ENCODE results near the gene C15orf39. TPM values are rescaled to one million over a fixed set of nuclear protein-coding genes. Genes with fewer than 3 reads are reported as not detected.

Gene C15orf39
- total and polyA plus RNA-seq, 2 donors from 2014 or later: 5.7 to 32.7 TPM

DNA sequence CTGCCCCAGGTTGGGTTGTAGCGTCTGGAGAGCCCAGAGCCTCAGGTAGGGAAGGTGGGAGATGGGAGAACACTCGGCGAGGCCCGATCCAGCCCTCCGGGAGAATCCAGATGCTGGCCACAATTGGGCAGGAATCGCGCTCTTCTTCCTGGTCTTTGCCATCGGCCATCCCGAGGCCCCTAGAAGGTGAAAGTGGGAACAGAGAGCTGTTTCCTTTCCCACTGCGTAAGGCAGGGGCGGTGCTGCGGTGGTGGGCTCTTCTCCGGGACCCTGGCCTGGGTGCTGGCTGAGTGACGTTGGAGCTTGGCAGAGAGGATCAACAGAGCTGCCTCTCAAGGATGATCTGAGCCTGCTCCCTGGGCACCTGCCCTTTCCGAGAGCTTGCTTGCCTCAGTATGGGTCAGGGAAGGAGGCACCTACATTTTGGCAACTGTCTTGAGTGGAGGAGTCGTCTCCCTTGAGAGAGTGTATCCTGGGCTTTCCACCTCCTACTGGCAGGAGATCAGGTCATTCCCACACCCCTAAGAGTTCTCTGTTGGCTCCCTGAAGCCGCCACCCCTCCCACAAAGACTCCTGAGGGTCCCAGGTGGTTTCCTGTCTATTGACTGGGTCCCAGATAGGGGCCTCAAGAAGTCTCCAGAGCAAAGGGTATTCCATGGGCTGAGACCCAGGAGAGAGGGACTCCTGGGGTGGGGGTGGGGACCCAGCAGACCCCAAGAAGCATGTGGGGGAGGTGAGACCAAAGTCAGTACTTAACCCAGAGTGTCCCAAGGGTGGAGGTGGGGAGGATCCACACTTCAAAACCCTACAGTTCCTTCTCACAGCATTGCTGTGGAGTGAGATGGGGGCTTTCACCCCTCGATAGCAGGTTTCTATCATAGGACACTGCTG lies 1.6 kb downstream of the C15orf39 start:
- Histone ChIP-seq H3K27me3 (ENCODE audit: control insufficient read depth, insufficient read depth, low read length) (no peaks in the 10 kb centered on the region), H3K4me1 (ENCODE audit: control insufficient read depth in 2 of 3, insufficient read depth in 2 of 3, low read depth in 1 of 3, low read length in 3 of 3) (peaks cover 0 to 28% (median 7%) of the 10 kb centered on the region in 3 donors), H3K9ac (ENCODE audit: low read length in 3 of 3) (peak overlapping the region in 2 of 3 donors; percentile 85 to 92), H3K4me3 (ENCODE audit: low read length in 3 of 3) (peak overlapping the region; percentile 17 to 77 (median 71)), H3K36me3 (ENCODE audit: control insufficient read depth in 2 of 3, insufficient read depth in 3 of 3, low read length in 3 of 3) (no peaks in the 10 kb centered on the region), H3K9me3 (ENCODE audit: control insufficient read depth in 2 of 3, insufficient read depth in 1 of 3, low read length in 3 of 3) (no peaks in the 10 kb centered on the region), H3K27ac (ENCODE audit: low read depth in 2 of 2, low read length in 2 of 2) (peak overlapping the region; percentile 87 to 93)
- intact Hi-C loops (cut with DNase I): no loop called here
- FAIRE-seq: no peak
- TF ChIP-seq, protein P1, sequence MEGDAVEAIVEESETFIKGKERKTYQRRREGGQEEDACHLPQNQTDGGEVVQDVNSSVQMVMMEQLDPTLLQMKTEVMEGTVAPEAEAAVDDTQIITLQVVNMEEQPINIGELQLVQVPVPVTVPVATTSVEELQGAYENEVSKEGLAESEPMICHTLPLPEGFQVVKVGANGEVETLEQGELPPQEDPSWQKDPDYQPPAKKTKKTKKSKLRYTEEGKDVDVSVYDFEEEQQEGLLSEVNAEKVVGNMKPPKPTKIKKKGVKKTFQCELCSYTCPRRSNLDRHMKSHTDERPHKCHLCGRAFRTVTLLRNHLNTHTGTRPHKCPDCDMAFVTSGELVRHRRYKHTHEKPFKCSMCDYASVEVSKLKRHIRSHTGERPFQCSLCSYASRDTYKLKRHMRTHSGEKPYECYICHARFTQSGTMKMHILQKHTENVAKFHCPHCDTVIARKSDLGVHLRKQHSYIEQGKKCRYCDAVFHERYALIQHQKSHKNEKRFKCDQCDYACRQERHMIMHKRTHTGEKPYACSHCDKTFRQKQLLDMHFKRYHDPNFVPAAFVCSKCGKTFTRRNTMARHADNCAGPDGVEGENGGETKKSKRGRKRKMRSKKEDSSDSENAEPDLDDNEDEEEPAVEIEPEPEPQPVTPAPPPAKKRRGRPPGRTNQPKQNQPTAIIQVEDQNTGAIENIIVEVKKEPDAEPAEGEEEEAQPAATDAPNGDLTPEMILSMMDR (IDR thresholded peaks at IDR 0.05; ENCODE audit: borderline replicate concordance, extremely low read depth, insufficient read depth): no peak
- DNase-seq: peak in 1 of 5 donors; percentile 77

DNA sequence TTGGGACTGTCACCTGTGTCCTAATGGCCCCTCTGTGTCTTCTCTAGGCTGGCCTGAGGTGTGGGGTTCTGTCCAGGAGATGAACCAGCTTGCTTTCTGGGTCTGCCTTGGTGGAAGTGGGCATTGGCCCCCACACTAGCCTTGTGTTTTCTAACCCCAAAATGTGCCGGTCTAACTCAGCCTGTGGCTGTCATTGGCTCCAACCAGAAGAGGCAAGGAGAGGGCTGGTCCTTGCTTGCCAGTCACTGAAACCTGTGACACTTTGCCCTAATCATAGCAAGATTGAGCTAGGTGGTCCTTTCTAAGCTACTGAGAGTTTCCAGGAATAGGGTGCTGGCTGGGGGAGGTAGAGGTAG lies 2.2 kb downstream of the C15orf39 start:
- H3K27me3 ChIP-seq (ENCODE audit: control insufficient read depth, insufficient read depth, low read length): no peaks in the 10 kb centered on the region
- H3K9ac ChIP-seq (ENCODE audit: low read length in 3 of 3): peak overlapping the region in 2 of 3 donors; percentile 29 to 85
- DNase-seq (no peak), FAIRE-seq (no peak)
- H3K4me1 ChIP-seq (ENCODE audit: control insufficient read depth in 2 of 3, insufficient read depth in 2 of 3, low read depth in 1 of 3, low read length in 3 of 3): peaks cover 0 to 30% (median 11%) of the 10 kb centered on the region in 3 donors
- intact Hi-C loops (cut with DNase I): no loop called here
- H3K4me3 ChIP-seq (ENCODE audit: low read length in 3 of 3): peak overlapping the region in 1 of 3 donors; percentile 77
- TF ChIP-seq, protein P1 (IDR thresholded peaks at IDR 0.05; ENCODE audit: borderline replicate concordance, extremely low read depth, insufficient read depth): no peak
- peaks cover 0 to 3% (median 2%) of the 10 kb centered on the region in 3 donors for H3K36me3 ChIP-seq (ENCODE audit: control insufficient read depth in 2 of 3, insufficient read depth in 3 of 3, low read length in 3 of 3)
- H3K27ac ChIP-seq (ENCODE audit: low read depth in 2 of 2, low read length in 2 of 2): peak overlapping the region; percentile 4 to 24
- no peaks in the 10 kb centered on the region for H3K9me3 ChIP-seq (ENCODE audit: control insufficient read depth in 2 of 3, insufficient read depth in 1 of 3, low read length in 3 of 3)

DNA sequence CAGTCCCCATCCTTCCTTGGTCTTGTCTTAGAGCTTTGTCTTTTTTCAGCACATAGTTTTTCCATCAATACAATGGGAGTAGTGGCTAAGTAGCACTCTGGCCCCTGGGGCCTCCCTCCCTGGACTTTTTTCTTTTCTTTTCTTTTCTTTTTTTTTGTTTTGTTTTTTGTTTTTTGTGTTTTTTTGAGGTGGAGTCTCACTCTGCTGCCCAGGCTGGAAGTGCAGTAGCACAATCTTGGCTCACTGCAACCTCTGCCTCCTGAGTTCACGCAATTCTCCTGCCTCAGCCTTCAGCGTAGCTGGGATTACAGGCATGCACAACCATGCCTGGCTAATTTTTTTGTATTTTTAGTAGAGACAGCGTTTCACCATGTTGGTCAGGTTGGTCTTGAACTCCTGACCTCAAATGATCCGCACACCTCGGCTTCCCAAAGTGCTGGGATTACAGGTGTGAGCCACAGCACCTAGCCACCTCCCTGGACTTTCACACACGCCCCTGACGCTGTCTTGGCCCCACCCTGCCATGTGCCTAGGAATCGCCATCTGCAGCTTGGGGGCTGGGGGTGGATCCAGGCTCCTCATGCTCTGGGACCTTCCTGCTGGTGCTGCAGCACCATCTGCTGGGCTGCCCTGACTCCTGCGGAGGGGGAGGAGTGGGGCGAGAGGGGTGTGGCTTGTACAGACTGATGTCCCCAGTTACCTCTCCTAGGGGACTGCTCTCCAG lies 2.8 kb downstream of the C15orf39 start:
- Histone ChIP-seq H3K4me1 (ENCODE audit: control insufficient read depth in 2 of 3, insufficient read depth in 2 of 3, low read depth in 1 of 3, low read length in 3 of 3) (peaks cover 0 to 30% (median 11%) of the 10 kb centered on the region in 3 donors), H3K27ac (ENCODE audit: low read depth in 2 of 2, low read length in 2 of 2) (no peak overlapping the region), H3K36me3 (ENCODE audit: control insufficient read depth in 2 of 3, insufficient read depth in 3 of 3, low read length in 3 of 3) (peaks cover 0 to 9% (median 3%) of the 10 kb centered on the region in 3 donors), H3K9ac (ENCODE audit: low read length in 3 of 3) (no peak overlapping the region), H3K4me3 (ENCODE audit: low read length in 3 of 3) (peak overlapping the region in 1 of 3 donors; percentile 77), H3K27me3 (ENCODE audit: control insufficient read depth, insufficient read depth, low read length) (no peaks in the 10 kb centered on the region), H3K9me3 (ENCODE audit: control insufficient read depth in 2 of 3, insufficient read depth in 1 of 3, low read length in 3 of 3) (no peaks in the 10 kb centered on the region)
- FAIRE-seq (no peak), DNase-seq (peak; percentile 90 to 97 (median 93))
- TF ChIP-seq, protein P1 (IDR thresholded peaks at IDR 0.05; ENCODE audit: borderline replicate concordance, extremely low read depth, insufficient read depth): peak; percentile 98
- intact Hi-C loops (cut with DNase I): loop anchor here (5.0 kb wide), 1 partner anchor 177 kb away; no protein-coding TSS in a partner anchor

Data from kidney (tissue), 14 donors.